Caco-2 (cell line): ENCODE results near the gene ZMYND15. TPM values are rescaled to one million over a fixed set of nuclear protein-coding genes. Genes with fewer than 3 reads are reported as not detected.

Source experiments
- BruUV-seq: library from RNA; stranded (reverse); fragments of 400-500 nt; replicated peaks from 2 replicates; lab custom pipeline; 2021; lab: Mats Ljungman, UMichigan
- CTCF ChIA-PET: fragments of 300-600 bp; sonication (Branson Sonifier 250); formaldehyde crosslinking; loops from one replicate; lab custom pipeline; 2022; ENCODE audit warnings: antibody characterized with exemption; lab: Charles Lee
- POLR2A ChIA-PET: fragments of 300-600 bp; sonication (Branson Sonifier 250); formaldehyde crosslinking; loops from one replicate; lab custom pipeline; 2022; ENCODE audit warnings: antibody characterized with exemption; lab: Charles Lee
- DNase-seq, 2 experiments: peaks; one replicate each; pipeline versions ENCODE4 v3.0.0 to v3.0.0-alpha.2; 2020 to 2022
- H3K27me3 ChIP-seq: replicated peaks from 2 replicates; pipeline ENCODE4 v1.6.0; 2011; ENCODE audit warnings: low read length; ENCODE audit not compliant: control insufficient read depth, insufficient read depth
- H3K36me3 ChIP-seq: 2 replicates; pipeline ENCODE4 v1.5.1; 2011; ENCODE audit warnings: low read length; ENCODE audit not compliant: control insufficient read depth, insufficient read depth
- H3K4me1 ChIP-seq: fragments of 250-450 bp; sonication (Bioruptor Pico); 2 replicates; pipeline ENCODE4 v1.5.1; 2020; ENCODE audit warnings: mild to moderate bottlenecking
- H3K4me3 ChIP-seq: 2 replicates; pipeline ENCODE4 v1.5.1; 2011; ENCODE audit warnings: low read depth, mild to moderate bottlenecking, control low read depth, low read length
- H3K9me3 ChIP-seq: fragments of 250-450 bp; sonication (Bioruptor Pico); 2 replicates; pipeline ENCODE4 v1.5.1; 2020; ENCODE audit warnings: mild to moderate bottlenecking, moderate library complexity
- H3K27ac Mint-ChIP-seq: one replicate; pipeline ENCODE4 v1.8.0; 2022; ENCODE audit warnings: mixed read lengths; ENCODE audit not compliant: unreplicated experiment
- H3K27me3 Mint-ChIP-seq: one replicate; pipeline ENCODE4 v1.8.0; 2022; ENCODE audit warnings: mixed read lengths; ENCODE audit not compliant: insufficient read depth, unreplicated experiment
- H3K36me3 Mint-ChIP-seq: one replicate; pipeline ENCODE4 v1.8.0; 2022; ENCODE audit warnings: mild to moderate bottlenecking, mixed read lengths; ENCODE audit not compliant: insufficient read depth, unreplicated experiment
- H3K4me1 Mint-ChIP-seq: one replicate; pipeline ENCODE4 v1.8.0; 2022; ENCODE audit warnings: low read depth, mixed read lengths; ENCODE audit not compliant: unreplicated experiment
- H3K4me3 Mint-ChIP-seq: one replicate; pipeline ENCODE4 v1.8.0; 2022; ENCODE audit warnings: mild to moderate bottlenecking, moderate library complexity, mixed read lengths; ENCODE audit not compliant: unreplicated experiment
- H3K9me3 Mint-ChIP-seq: one replicate; pipeline ENCODE4 v1.8.0; 2022; ENCODE audit warnings: mixed read lengths; ENCODE audit not compliant: unreplicated experiment
- intact Hi-C: fragments of 100-400 bp; cut with micrococcal nuclease; formaldehyde crosslinking; loops from one replicate; pipeline ENCODE4 v1.10.0; 2022; ENCODE audit not compliant: unreplicated experiment
- total RNA-seq: library from RNA; stranded (reverse); gene quantifications from 2 replicates; pipeline ENCODE4 v1.2.3, GENCODE V29; 2022
- TF ChIP-seq, protein P1 (sequence below), 2 experiments: fragments of 200-600 bp in 1 of 2; IDR thresholded peaks; 1 replicate in 1 of 2; 2 replicates in 1 of 2; pipeline versions ENCODE4 v1.5.1 to v1.8.0; 2011 to 2022; ENCODE audit warnings: antibody characterized with exemption in 1 of 2, control low read depth in 1 of 2, inconsistent platforms in 1 of 2, low read depth in 1 of 2, low read length in 1 of 2, mild to moderate bottlenecking in 1 of 2, moderate library complexity in 1 of 2; ENCODE audit not compliant: insufficient read depth in 1 of 2, severe bottlenecking in 1 of 2, unreplicated experiment in 1 of 2

The ZMYND15 gene
- total RNA-seq, 1 experiment from 2014 or later, result 3.5 TPM

DNA sequence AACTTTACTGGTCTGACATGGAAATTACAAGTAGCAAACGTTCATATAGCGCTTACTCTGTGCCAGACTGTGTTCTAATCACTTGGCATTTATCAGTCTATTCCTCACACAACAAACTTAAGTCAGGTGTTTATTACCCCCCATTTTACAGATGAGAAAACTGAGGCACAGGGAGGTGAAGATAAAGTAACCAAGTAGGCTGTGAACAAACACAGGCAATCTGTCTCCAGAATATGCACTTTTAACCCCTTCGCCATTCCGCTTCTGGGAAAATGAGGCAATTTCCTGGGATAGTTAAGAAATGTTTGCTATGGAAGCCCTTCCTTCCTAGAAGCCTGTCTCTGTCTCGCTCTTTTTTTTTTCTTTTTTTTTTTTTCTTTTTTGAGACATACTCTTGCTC, 12.3 kb downstream of the ZMYND15 start:
- CTCF ChIA-PET, result no interaction called here
- BruUV-seq, result no TSS peak
- H3K36me3 ChIP-seq, result no peaks in the 10 kb centered on the region
- H3K4me1 ChIP-seq, result no peaks in the 10 kb centered on the region
- Mint-ChIP-seq H3K27ac (no peak overlapping the region), H3K9me3 (no peaks in the 10 kb centered on the region), H3K36me3 (no peaks in the 10 kb centered on the region), H3K4me1 (no peaks in the 10 kb centered on the region), H3K27me3 (no peaks in the 10 kb centered on the region), H3K4me3 (no peak overlapping the region)
- H3K27me3 ChIP-seq, result no peaks in the 10 kb centered on the region
- TF ChIP-seq, protein P1, sequence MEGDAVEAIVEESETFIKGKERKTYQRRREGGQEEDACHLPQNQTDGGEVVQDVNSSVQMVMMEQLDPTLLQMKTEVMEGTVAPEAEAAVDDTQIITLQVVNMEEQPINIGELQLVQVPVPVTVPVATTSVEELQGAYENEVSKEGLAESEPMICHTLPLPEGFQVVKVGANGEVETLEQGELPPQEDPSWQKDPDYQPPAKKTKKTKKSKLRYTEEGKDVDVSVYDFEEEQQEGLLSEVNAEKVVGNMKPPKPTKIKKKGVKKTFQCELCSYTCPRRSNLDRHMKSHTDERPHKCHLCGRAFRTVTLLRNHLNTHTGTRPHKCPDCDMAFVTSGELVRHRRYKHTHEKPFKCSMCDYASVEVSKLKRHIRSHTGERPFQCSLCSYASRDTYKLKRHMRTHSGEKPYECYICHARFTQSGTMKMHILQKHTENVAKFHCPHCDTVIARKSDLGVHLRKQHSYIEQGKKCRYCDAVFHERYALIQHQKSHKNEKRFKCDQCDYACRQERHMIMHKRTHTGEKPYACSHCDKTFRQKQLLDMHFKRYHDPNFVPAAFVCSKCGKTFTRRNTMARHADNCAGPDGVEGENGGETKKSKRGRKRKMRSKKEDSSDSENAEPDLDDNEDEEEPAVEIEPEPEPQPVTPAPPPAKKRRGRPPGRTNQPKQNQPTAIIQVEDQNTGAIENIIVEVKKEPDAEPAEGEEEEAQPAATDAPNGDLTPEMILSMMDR (IDR thresholded peaks at IDR 0.05; ENCODE audit: insufficient read depth in 1 of 2, low read depth in 1 of 2, low read length in 1 of 2, severe bottlenecking in 1 of 2, unreplicated experiment in 1 of 2), result no peak
- H3K9me3 ChIP-seq, result no peaks in the 10 kb centered on the region
- POLR2A ChIA-PET, result no interaction called here
- no peak overlapping the region for H3K4me3 ChIP-seq
- DNase-seq, result no peak
- intact Hi-C loops, result no loop called here

DNA sequence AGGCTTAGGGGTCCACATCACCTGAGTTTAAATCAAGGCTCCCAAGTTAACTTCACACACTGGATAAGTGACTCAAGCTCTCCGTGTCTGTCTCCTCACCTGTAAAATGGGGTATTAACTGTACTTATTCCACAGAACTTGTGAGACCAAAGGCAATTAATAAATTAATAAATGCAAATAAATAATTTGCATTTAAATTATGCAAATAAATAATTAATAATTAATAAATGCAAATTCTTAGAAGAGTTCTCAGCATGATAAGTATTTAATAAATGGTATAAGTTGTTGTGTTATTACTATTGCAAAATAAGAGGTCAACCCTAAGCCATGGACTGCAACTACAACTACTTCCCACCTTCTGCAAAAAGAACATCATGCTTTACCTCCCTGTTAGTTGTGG, 13.8 kb downstream of the ZMYND15 start:
- Histone ChIP-seq H3K27me3 (no peaks in the 10 kb centered on the region), H3K4me1 (no peaks in the 10 kb centered on the region), H3K36me3 (no peaks in the 10 kb centered on the region), H3K9me3 (no peaks in the 10 kb centered on the region), H3K4me3 (no peak overlapping the region)
- ChIA-PET POLR2A (no interaction called here), CTCF (interaction anchor here (0.7 kb wide), 1 partner anchor 156 kb away, joined by 4 read pairs; no protein-coding TSS in a partner anchor)
- Mint-ChIP-seq H3K9me3 (no peaks in the 10 kb centered on the region), H3K36me3 (no peaks in the 10 kb centered on the region), H3K4me1 (peaks cover 4% of the 10 kb centered on the region), H3K27ac (no peak overlapping the region), H3K4me3 (no peak overlapping the region), H3K27me3 (no peaks in the 10 kb centered on the region)
- BruUV-seq, result no TSS peak
- DNase-seq, result no peak
- TF ChIP-seq, protein P1 (IDR thresholded peaks at IDR 0.05; ENCODE audit: insufficient read depth in 1 of 2, low read depth in 1 of 2, low read length in 1 of 2, severe bottlenecking in 1 of 2, unreplicated experiment in 1 of 2), result no peak
- intact Hi-C loops, result no loop called here

DNA sequence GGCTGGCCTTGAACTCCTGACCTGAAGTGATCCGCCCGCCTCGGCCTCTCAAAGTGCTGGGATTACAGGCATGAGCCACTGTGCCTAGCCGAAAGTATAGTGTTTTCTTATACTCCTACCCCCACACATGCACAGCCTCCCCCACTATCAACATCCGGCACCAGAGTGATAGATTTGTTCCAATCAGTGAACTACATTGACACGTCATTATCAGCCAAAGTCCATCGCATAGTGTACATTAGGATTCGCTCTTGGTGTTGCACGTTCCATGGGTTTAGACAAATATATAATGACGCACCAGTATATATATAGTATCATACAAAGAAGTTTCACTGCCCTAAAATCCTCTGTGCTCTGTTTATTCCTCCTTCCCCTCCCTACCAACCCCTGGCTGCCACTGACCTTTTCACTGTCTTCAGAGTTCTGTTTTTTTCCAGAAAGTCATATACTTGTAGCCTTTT, 20.2 kb downstream of the ZMYND15 start:
- no peak overlapping the region for H3K4me3 Mint-ChIP-seq
- Histone ChIP-seq H3K4me1 (no peaks in the 10 kb centered on the region), H3K9me3 (no peaks in the 10 kb centered on the region), H3K4me3 (no peak overlapping the region), H3K36me3 (no peaks in the 10 kb centered on the region), H3K27me3 (no peaks in the 10 kb centered on the region)
- H3K27me3 Mint-ChIP-seq, result no peaks in the 10 kb centered on the region
- H3K9me3 Mint-ChIP-seq, result no peaks in the 10 kb centered on the region
- TF ChIP-seq, protein P1 (IDR thresholded peaks at IDR 0.05; ENCODE audit: insufficient read depth in 1 of 2, low read depth in 1 of 2, low read length in 1 of 2, severe bottlenecking in 1 of 2, unreplicated experiment in 1 of 2), result no peak
- peaks cover 4% of the 10 kb centered on the region for H3K4me1 Mint-ChIP-seq
- intact Hi-C loops, result no loop called here
- no peak overlapping the region for H3K27ac Mint-ChIP-seq
- POLR2A ChIA-PET, result no interaction called here
- H3K36me3 Mint-ChIP-seq, result no peaks in the 10 kb centered on the region
- CTCF ChIA-PET, result no interaction called here
- peak in 1 of 2 experiments; percentile 20 for DNase-seq
- BruUV-seq, result no TSS peak
